Stimulated activated CD8-positive, alpha-beta memory T cell treated with anti-CD3 and anti-CD28 coated beads, Interleukin-15, amount 100 ng/mL, for 24 hours (primary cell): ENCODE data around the gene KIAA1217.

Experiments used
- DNase-seq: peaks from one replicate; pipeline ENCODE4 v3.0.0-alpha.2; 2020; ENCODE audit warnings: low read depth

KIAA1217 gene

GRCh38 chr10:24501056-24501711, 292.2 kb downstream of the KIAA1217 start:
- no peak for DNase-seq

- no peak for DNase-seq
These were observed 293.1 kb downstream of the KIAA1217 start for GRCh38 chr10:24502006-24502405.

GRCh38 chr10:24502801-24503460, 294.0 kb downstream of the KIAA1217 start:
- no peak for DNase-seq

GRCh38 chr10:24503461-24504320, 294.8 kb downstream of the KIAA1217 start:
- no peak for DNase-seq

GRCh38 chr10:24505759-24506158, 296.8 kb downstream of the KIAA1217 start:
- no peak for DNase-seq

- DNase-seq: no peak
These were observed 304.2 kb downstream of the KIAA1217 start for GRCh38 chr10:24513155-24513554.

- no peak for DNase-seq
These were observed 306.5 kb downstream of the KIAA1217 start for GRCh38 chr10:24515481-24515880.

- DNase-seq: no peak
These were observed 309.5 kb downstream of the KIAA1217 start for GRCh38 chr10:24518411-24518810.

- DNase-seq: peak; percentile 3
These were observed 310.2 kb downstream of the KIAA1217 start for GRCh38 chr10:24518981-24519597.

GRCh38 chr10:24519950-24520349, 311.0 kb downstream of the KIAA1217 start:
- DNase-seq: no peak

GRCh38 chr10:24524314-24524713, 315.4 kb downstream of the KIAA1217 start:
- no peak for DNase-seq

GRCh38 chr10:24526085-24526649, 317.2 kb downstream of the KIAA1217 start:
- no peak for DNase-seq

- no peak for DNase-seq
These were observed 320.0 kb downstream of the KIAA1217 start for GRCh38 chr10:24528946-24529345.

- DNase-seq: no peak
These were observed 322.5 kb downstream of the KIAA1217 start for GRCh38 chr10:24531439-24531838.

- no peak for DNase-seq
These were observed 325.0 kb downstream of the KIAA1217 start for GRCh38 chr10:24533981-24534380.

- no peak for DNase-seq
These were observed 327.7 kb downstream of the KIAA1217 start for GRCh38 chr10:24536636-24537035.

- DNase-seq: no peak
These were observed 332.4 kb downstream of the KIAA1217 start for GRCh38 chr10:24541239-24541753.

- no peak for DNase-seq
These were observed 333.7 kb downstream of the KIAA1217 start for GRCh38 chr10:24542314-24543270.

- no peak for DNase-seq
These were observed 335.8 kb downstream of the KIAA1217 start for GRCh38 chr10:24544776-24545175.

- DNase-seq: no peak
These were observed 336.6 kb downstream of the KIAA1217 start for GRCh38 chr10:24545585-24545984.

GRCh38 chr10:24550680-24551079, 341.7 kb downstream of the KIAA1217 start:
- DNase-seq: no peak
